Fibroblast of villous mesenchyme (primary cell): ENCODE results near the gene IRF2BPL. TPM values are rescaled to one million over a fixed set of nuclear protein-coding genes. Genes with fewer than 3 reads are reported as not detected.
A peak's percentile ranks its signal among the peaks of the same experiment; 100 is the strongest.

Source experiments
- DNase-seq: peaks from one replicate; pipeline ENCODE4 v3.0.0-alpha.2; 2010; ENCODE audit warnings: low read depth
- H3K4me3 ChIP-seq: 2 replicates; pipeline ENCODE4 v1.5.1; 2011; ENCODE audit warnings: low read depth, mild to moderate bottlenecking, low read length
- CTCF ChIP-seq: IDR thresholded peaks from 2 replicates; pipeline ENCODE4 v1.5.1; 2012; ENCODE audit warnings: low read depth, mild to moderate bottlenecking, low read length; ENCODE audit not compliant: insufficient read depth
- total RNA-seq: library from RNA; depleted of rRNA; stranded (reverse); fragments of >200 nt; gene quantifications from 2 replicates; pipeline ENCODE4 v1.2.3, GENCODE V29; 2012

The IRF2BPL gene
- total RNA-seq = 40.2 and 44.1 TPM in 2 replicates

- peak; percentile 100 for DNase-seq
- TF ChIP-seq CTCF = no peak
- peak within 1 kb of the TSS; percentile 88 for H3K4me3 ChIP-seq
These were observed at the start of gene IRF2BPL for GRCh38 chr14:77028384-77029231. TSS of gene IRF2BPL (minus strand) at chr14:77028708. CDS start at chr14:77027792, 916 bp downstream.

DNA sequence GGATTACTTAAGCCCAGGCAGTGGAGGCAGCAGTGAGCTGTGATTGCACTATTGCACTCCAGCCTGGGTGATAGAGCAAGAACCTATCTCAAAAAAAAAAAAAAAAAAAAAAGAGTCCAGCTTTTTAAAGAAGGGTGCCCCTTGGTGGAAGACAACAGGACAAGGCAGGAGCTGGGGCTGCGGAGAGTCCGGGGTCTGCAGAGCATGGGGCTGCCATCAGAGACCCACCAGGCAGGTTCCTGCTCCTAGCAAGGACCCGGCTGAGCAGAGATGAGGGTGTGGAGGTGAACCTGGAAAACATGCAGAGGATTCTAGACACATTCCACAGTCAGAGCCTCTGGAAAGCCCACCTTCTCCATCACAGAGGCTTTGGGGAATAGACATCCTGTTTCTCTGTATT, 48.5 kb upstream of the IRF2BPL start:
- TF ChIP-seq CTCF = no peak
- no peak for DNase-seq
- H3K4me3 ChIP-seq = no peak overlapping the region

- DNase-seq = peak; percentile 95
- TF ChIP-seq CTCF = no peak
- peak overlapping the region; percentile 40 for H3K4me3 ChIP-seq
These were observed 47.7 kb upstream of the IRF2BPL start for GRCh38 chr14:77076113-77076631.

DNA sequence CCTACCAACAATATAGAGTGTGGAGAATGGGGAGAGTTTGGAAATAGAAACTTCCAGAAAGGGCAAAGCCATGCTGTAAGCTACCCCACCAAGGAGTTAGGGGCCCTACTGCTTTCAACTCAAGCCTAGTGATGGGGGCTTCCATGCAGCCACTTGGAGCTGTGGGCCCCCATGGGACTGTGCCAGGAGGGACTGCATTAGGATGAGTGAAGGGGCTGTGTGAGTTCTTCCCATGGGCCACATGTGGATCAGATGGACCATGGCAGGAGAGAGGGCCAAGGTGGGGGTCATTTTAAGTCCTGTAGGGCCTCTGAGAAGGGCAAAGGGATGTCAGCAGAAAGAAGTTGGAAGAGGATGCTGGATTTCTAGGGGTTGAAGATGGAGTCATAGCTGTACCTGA, 46.5 kb upstream of the IRF2BPL start:
- no peak overlapping the region for H3K4me3 ChIP-seq
- DNase-seq = no peak
- TF ChIP-seq CTCF = no peak

GRCh38 chr14:77071938-77072388, 43.5 kb upstream of the IRF2BPL start:
- TF ChIP-seq CTCF = no peak
- H3K4me3 ChIP-seq = no peak overlapping the region
- peak; percentile 35 for DNase-seq

DNA sequence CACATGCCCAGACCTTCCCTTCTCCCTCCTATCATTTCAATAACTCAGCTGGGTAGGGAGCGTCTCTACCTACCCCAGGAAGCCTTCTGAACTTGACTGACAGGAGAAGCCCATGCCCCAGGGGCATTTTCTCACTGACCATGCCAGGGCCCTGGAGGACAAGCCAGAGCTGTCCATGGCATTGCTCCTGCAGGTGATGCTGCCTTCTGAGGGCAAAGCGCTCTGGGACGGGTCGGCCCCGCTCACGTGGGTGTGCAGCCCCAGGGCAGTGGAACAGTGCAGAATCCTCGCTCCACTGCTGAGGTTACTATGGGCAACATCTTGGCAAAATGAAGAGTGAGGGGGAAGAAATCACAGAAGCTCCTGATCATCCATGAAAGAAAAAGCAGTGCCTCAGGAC, 41.0 kb upstream of the IRF2BPL start:
- H3K4me3 ChIP-seq = no peak overlapping the region
- no peak for TF ChIP-seq CTCF
- DNase-seq = no peak
